CD4-positive, alpha-beta T cell (primary cell): ENCODE measurements around the gene PILRA. TPM values are rescaled to one million over a fixed set of nuclear protein-coding genes. Genes with fewer than 3 reads are reported as not detected.
A peak's percentile ranks its signal among the peaks of the same experiment; 100 is the strongest.
"Not testable (repeated sequence)": the region's sequence is repeated elsewhere in the genome, so short reads cannot be mapped to it uniquely, and the experiment has no call there.

Source experiments
- ATAC-seq: fragments of 200-7000 bp; cut with Tn5 transposase; one replicate; pipeline ENCODE4 v1.10.0; 2022; ENCODE audit warnings: mild to moderate bottlenecking; ENCODE audit not compliant: poor library complexity
- CTCF ChIA-PET: fragments of 350-600 bp; sonication (Branson Sonifier 250); formaldehyde crosslinking; loops from one replicate; lab custom pipeline; 2021; ENCODE audit warnings: antibody characterized with exemption, inconsistent platforms; lab: Charles Lee
- POLR2A ChIA-PET: fragments of 350-600 bp; sonication (Branson Sonifier 250); formaldehyde crosslinking; loops from one replicate; lab custom pipeline; 2021; ENCODE audit warnings: antibody characterized with exemption, inconsistent platforms; lab: Charles Lee
- DNase-seq, 14 experiments: peaks; one replicate each; pipeline ENCODE4 v3.0.0-alpha.2; 2013 to 2020; ENCODE audit warnings: mixed read lengths in 2 of 14
- H3K27ac ChIP-seq, 2 donors: one replicate each; pipeline versions ENCODE4 v1.5.1 to v1.7.0; 2013; ENCODE audit warnings: low read length in 2 of 2, low read depth in 1 of 2, mild to moderate bottlenecking in 1 of 2
- H3K27me3 ChIP-seq, 2 experiments: 1 replicate in 1 of 2; 2 replicates in 1 of 2; pipeline versions ENCODE4 v1.6.1 to v1.7.0; 2013; ENCODE audit warnings: low read length in 2 of 2, control low read depth in 1 of 2, mild to moderate bottlenecking in 1 of 2, moderate library complexity in 1 of 2; ENCODE audit not compliant: insufficient read depth in 2 of 2, control insufficient read depth in 1 of 2
- H3K36me3 ChIP-seq: one replicate; pipeline ENCODE4 v1.6.1; 2013; ENCODE audit warnings: low read length, control low read depth; ENCODE audit not compliant: insufficient read depth
- H3K4me1 ChIP-seq: one replicate; pipeline ENCODE4 v1.6.1; 2013; ENCODE audit warnings: low read length, control low read depth; ENCODE audit not compliant: insufficient read depth
- H3K4me3 ChIP-seq: one replicate; pipeline ENCODE4 v1.5.1; 2013; ENCODE audit warnings: mild to moderate bottlenecking, low read length, moderate library complexity
- H3K9me3 ChIP-seq, 2 experiments: 1 replicate in 1 of 2; 2 replicates in 1 of 2; pipeline versions ENCODE4 v1.6.1 to v1.7.0; 2013; ENCODE audit warnings: low read length in 2 of 2, mild to moderate bottlenecking in 2 of 2, control low read depth in 1 of 2, moderate library complexity in 1 of 2; ENCODE audit not compliant: control insufficient read depth in 1 of 2, insufficient read depth in 1 of 2
- H3K27ac Mint-ChIP-seq: one replicate; pipeline ENCODE4 v1.8.0; 2020; ENCODE audit warnings: mixed read lengths
- H3K27me3 Mint-ChIP-seq: one replicate; pipeline ENCODE4 v1.8.0; 2021; ENCODE audit warnings: mixed read lengths
- H3K36me3 Mint-ChIP-seq: one replicate; pipeline ENCODE4 v1.8.0; 2021; ENCODE audit warnings: low read depth, mixed read lengths
- H3K4me1 Mint-ChIP-seq: one replicate; pipeline ENCODE4 v1.8.0; 2021; ENCODE audit warnings: low read depth, mixed read lengths
- H3K4me3 Mint-ChIP-seq: one replicate; pipeline ENCODE4 v1.8.0; 2020; ENCODE audit warnings: mild to moderate bottlenecking, mixed read lengths
- H3K9me3 Mint-ChIP-seq: one replicate; pipeline ENCODE4 v1.8.0; 2020; ENCODE audit warnings: mixed read lengths
- intact Hi-C, 2 experiments: fragments of 100-400 bp; cut with DNase I in 1 of 2; cut with micrococcal nuclease in 1 of 2; formaldehyde crosslinking; loops; one replicate each; pipeline versions ENCODE4 v1.15.1 to v1.9.0; 2023 to 2025; cut with DNase I, micrococcal nuclease
- total RNA-seq, 174 experiments: library from RNA in 2 of 174; stranded (reverse) in 2 of 174; gene quantifications; one replicate each; pipeline ENCODE4 v1.2.3 and lab custom pipeline; 2021 to 2026
- TF ChIP-seq, protein P1 (sequence below): fragments of 200-600 bp; IDR thresholded peaks from one replicate; pipeline ENCODE4 v1.8.0; 2022; ENCODE audit warnings: antibody characterized with exemption, mild to moderate bottlenecking

PILRA gene
- total RNA-seq, 2 experiments from 2014 or later, result 4.6 to 5.3 TPM

DNA sequence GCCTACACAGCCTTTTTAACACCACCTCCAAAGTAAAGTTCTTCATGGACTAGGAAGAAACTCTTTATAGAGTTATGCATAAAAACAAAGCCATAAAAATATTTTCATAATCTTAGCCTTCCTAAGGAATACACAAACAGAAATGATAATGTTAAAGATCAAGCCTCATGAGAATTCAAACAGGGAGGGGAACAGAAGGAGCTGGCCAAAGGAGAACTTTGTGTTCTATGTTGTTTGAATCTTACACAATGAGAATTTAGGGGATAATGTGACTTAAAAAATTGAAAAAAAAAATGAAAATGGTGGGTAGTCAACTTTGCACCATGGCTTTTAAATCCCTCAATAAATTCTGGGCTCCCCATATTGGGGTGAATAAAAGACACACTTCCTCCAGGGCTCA, 24.5 kb upstream of the PILRA start:
- H3K4me1 Mint-ChIP-seq, result peaks cover 22% of the 10 kb centered on the region
- Histone ChIP-seq H3K27me3 (no peaks in the 10 kb centered on the region), H3K4me3 (no peak overlapping the region), H3K36me3 (peaks cover 59% of the 10 kb centered on the region), H3K9me3 (no peaks in the 10 kb centered on the region), H3K4me1 (peaks cover 41% of the 10 kb centered on the region), H3K27ac (no peak overlapping the region)
- H3K27me3 Mint-ChIP-seq, result no peaks in the 10 kb centered on the region
- DNase-seq (no peak), ATAC-seq (no peak)
- peaks cover 74% of the 10 kb centered on the region for H3K36me3 Mint-ChIP-seq
- H3K27ac Mint-ChIP-seq, result no peak overlapping the region
- TF ChIP-seq, protein P1, sequence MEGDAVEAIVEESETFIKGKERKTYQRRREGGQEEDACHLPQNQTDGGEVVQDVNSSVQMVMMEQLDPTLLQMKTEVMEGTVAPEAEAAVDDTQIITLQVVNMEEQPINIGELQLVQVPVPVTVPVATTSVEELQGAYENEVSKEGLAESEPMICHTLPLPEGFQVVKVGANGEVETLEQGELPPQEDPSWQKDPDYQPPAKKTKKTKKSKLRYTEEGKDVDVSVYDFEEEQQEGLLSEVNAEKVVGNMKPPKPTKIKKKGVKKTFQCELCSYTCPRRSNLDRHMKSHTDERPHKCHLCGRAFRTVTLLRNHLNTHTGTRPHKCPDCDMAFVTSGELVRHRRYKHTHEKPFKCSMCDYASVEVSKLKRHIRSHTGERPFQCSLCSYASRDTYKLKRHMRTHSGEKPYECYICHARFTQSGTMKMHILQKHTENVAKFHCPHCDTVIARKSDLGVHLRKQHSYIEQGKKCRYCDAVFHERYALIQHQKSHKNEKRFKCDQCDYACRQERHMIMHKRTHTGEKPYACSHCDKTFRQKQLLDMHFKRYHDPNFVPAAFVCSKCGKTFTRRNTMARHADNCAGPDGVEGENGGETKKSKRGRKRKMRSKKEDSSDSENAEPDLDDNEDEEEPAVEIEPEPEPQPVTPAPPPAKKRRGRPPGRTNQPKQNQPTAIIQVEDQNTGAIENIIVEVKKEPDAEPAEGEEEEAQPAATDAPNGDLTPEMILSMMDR, result no peak
- H3K4me3 Mint-ChIP-seq, result no peak overlapping the region
- intact Hi-C loops, result loop anchor here in 1 of 2 experiments (5.0 to 10.0 kb wide), 2 partner anchors 74 to 78 kb away; partner anchors contain the start of genes MEPCE and ZCWPW1
- ChIA-PET POLR2A (no interaction called here), CTCF (no interaction called here)
- H3K9me3 Mint-ChIP-seq, result no peaks in the 10 kb centered on the region

DNA sequence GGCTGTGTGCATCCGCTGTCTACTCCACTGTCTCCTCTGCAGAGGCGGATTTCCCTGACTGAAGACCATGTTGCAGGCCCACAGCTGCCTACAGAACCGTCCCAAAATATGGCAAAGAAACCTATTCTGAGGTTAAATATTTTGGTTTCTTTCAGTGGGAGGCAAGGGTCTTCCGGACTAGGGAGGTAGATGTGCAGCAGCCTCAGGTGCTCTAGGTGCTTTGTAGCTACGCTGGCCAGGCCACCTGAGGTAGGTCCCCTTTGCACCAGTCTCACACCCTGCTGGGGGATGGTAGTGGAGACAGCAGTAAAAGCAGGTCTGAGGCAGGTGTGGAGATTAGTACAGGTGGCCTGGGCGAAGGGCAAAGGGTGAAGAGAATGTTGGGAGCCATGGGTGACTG, 23.5 kb upstream of the PILRA start:
- ChIA-PET CTCF (no interaction called here), POLR2A (no interaction called here)
- no peak overlapping the region for H3K4me3 ChIP-seq
- TF ChIP-seq, protein P1, result no peak
- Mint-ChIP-seq H3K27ac (no peak overlapping the region), H3K9me3 (no peaks in the 10 kb centered on the region), H3K4me3 (no peak overlapping the region), H3K4me1 (peaks cover 14% of the 10 kb centered on the region), H3K36me3 (peaks cover 73% of the 10 kb centered on the region), H3K27me3 (no peaks in the 10 kb centered on the region)
- H3K9me3 ChIP-seq, result no peaks in the 10 kb centered on the region
- ATAC-seq, result no peak
- H3K36me3 ChIP-seq, result peaks cover 68% of the 10 kb centered on the region
- H3K4me1 ChIP-seq, result peaks cover 38% of the 10 kb centered on the region
- DNase-seq, result no peak
- intact Hi-C loops, result loop anchor here in 1 of 2 experiments (5.0 to 10.0 kb wide), 2 partner anchors 75 to 78 kb away; partner anchors contain the start of genes MEPCE and ZCWPW1
- no peaks in the 10 kb centered on the region for H3K27me3 ChIP-seq
- no peak overlapping the region for H3K27ac ChIP-seq

DNA sequence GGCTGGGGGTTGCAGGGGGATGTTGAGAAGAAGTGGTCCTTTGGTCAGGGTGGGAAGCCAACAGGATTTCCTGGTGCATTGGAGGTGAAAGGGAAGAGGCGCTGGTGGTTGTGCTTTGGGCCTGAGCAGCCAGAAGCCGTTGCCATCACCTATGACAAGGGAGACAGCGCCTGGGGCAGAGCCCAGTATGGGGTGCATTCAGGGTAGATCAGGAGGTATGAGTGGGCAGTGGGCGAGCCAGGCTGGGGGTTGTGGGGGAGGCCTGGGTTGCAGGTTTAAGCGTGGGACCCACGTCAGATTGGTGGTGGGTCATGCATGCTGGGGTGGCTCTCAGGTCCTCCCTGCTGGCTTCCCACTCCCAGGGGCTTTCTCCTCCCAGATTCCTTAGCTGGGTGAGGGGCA, 21.6 kb upstream of the PILRA start:
- Histone ChIP-seq H3K9me3 (no peaks in the 10 kb centered on the region), H3K27me3 (no peaks in the 10 kb centered on the region), H3K36me3 (peaks cover 80% of the 10 kb centered on the region), H3K27ac (no peak overlapping the region), H3K4me1 (peaks cover 35% of the 10 kb centered on the region), H3K4me3 (peak overlapping the region; percentile 48)
- Mint-ChIP-seq H3K36me3 (peaks cover 76% of the 10 kb centered on the region), H3K4me1 (peaks cover 10% of the 10 kb centered on the region), H3K9me3 (no peaks in the 10 kb centered on the region), H3K27me3 (no peaks in the 10 kb centered on the region), H3K27ac (peak overlapping the region; percentile 76), H3K4me3 (no peak overlapping the region)
- POLR2A ChIA-PET, result no interaction called here
- peak in 1 of 14 experiments; percentile 39 for DNase-seq
- intact Hi-C loops, result no loop called here
- no peak for ATAC-seq
- CTCF ChIA-PET, result no interaction called here
- TF ChIP-seq, protein P1, result no peak

DNA sequence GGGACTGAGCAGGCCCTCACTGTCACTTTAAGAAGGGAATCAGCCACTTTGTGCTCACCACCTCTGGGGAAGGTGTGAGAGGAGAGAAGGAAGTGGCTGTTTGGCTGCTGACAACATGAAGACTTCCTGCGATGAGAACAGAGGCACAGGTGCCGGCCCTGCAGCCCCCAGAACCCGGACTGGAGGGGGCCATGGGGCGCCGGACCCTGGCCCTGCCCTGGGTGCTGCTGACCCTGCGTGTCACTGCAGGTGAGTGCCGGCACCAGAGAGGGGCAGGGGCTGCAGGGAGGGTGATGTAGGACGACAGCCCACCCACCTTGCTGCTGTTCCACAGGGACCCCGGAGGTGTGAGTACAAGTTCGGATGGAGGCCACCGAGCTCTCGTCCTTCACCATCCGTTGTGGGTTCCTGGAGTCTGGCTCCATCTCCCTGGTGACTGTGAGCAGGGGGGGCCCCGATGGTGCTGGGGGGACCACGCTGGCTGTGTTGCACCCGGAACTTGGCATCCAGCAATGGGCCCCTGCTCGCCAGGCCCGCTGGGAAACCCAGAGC, 21.0 kb upstream of the PILRA start:
- Histone ChIP-seq H3K4me3 (peak overlapping the region; percentile 48), H3K36me3 (peaks cover 79% of the 10 kb centered on the region), H3K4me1 (peaks cover 35% of the 10 kb centered on the region)
- POLR2A ChIA-PET, H3K27me3 Mint-ChIP-seq, H3K27ac ChIP-seq, intact Hi-C loops, H3K27me3 ChIP-seq, H3K9me3 Mint-ChIP-seq, H3K9me3 ChIP-seq, H3K27ac Mint-ChIP-seq, H3K4me3 Mint-ChIP-seq, CTCF ChIA-PET: not testable (repeated sequence)
- Mint-ChIP-seq H3K4me1 (peaks cover 10% of the 10 kb centered on the region), H3K36me3 (peaks cover 71% of the 10 kb centered on the region)
- ATAC-seq (peak; percentile 85), DNase-seq (peak in 2 of 14 experiments; percentile 13 to 43)
